GM19467 (cell line): Measurements from ENCODE around the gene PEPD.

Experiments used
- ATAC-seq: cut with Tn5 transposase; IDR thresholded peaks from one replicate; pipeline ENCODE4 v1.9.1; 2021; ENCODE audit warnings: mild to moderate bottlenecking, moderate library complexity; ENCODE audit not compliant: unreplicated experiment

Gene PEPD

GRCh38 chr19:33547676-33548075, 26.1 kb upstream of the PEPD start:
- ATAC-seq: no peak

DNA sequence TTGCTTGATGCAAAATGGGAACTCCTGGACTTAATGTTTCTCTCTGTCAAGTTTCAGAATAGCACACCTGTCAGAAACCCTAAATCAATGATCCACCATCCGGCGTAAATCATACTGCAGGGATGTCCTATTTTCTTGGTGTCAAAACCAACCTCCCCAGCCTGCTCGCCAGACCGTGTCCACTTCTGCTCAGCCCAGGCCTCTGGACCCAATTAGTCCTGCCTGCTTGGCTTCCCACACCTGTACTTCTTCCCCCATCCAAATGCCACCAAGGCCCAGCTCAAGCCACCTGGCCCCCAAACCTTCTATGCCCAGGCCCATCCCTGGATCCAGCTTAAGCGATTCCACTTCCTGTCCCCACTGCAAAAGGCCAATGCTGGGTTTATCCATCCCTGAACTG, 25.1 kb upstream of the PEPD start:
- no peak for ATAC-seq

DNA sequence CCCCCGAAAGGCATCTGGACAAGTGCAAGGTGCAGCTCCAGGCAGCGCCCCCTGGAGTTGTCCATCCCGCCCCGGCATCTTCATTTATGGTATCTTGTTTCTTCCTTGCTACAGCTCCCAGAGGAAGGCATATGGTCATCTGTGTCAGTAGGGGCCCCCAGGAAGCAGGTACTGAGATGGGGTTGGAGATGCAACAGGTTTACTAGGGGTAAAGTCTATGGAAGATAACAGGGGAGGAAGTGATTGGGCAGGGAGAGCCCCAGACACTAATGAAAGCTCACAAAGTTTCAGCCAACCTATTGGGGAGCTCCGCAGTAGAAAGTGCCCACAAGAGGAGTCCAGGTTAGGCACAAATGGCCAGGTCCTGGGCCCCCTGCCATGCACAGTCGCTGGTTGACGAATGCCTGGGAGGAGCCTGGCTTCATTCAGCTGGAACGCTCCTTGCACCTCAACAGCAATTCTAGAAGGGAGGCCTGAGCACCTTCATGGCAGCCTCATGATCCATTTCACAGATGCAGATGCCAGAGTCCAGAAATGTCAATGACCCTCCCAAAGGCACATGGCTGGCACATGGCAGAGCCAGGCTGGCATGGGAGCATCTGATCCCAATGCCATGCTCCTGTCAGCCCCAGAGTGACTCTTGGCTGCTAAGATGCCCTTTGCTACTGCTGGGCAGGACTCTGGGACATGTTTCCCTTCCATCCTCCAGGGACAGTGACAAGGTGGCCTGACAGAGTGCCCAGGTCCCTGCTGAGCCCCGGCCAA, 23.8 kb upstream of the PEPD start:
- ATAC-seq: no peak

DNA sequence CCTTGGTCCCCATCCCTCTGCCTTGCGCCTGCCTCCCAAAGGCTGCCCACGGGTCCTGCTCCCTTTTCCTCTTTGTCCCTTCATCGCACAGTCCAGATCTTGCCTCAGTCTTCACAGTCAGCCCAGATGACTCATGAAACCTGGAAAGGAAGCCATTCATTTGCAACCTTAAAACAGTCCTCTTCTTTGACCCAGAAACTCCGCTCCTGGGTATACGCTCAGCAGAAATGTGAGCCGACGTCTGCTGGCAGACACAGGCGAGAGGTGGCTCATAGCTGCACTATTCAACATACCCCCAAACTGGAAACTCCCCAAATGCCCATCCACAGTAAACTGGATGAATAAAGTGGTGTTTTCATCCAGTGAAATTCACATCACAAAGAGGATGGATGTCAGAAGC, 13.6 kb upstream of the PEPD start:
- no peak for ATAC-seq

- ATAC-seq: no peak
Observed at GRCh38 chr19:33532859-33533460, 11.4 kb upstream of the PEPD start.

GRCh38 chr19:33530842-33531241, 9.3 kb upstream of the PEPD start:
- ATAC-seq: no peak

- no peak for ATAC-seq
Observed at GRCh38 chr19:33530296-33530695, 8.7 kb upstream of the PEPD start.

DNA sequence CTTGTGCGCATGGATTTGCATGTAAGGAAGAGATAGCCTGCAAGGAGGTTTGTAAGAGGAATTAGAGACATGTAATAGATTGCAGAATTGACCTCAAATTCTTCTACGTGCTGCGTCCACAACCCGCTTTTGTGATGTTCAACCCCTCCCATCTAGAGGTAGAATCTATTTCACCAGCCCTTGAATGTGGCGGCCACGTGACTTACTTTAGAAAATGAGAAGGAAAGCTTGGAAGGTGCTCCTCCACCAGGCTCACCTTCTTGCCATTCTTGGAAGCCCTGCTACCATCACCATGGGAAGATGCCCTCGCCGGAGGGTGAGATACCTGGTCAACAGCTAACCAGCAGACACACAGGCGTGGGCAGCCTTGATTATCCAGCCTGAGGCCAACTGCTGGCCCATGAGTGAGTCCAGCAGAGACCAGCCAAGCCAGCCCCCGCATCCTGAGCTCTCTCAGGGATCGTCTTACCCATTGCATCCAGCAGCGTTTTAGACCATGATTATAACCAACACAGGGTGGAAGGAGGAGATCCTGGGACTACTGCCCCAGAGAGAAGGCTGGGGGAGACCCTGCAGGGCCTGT, 7.6 kb upstream of the PEPD start:
- ATAC-seq: no peak

DNA sequence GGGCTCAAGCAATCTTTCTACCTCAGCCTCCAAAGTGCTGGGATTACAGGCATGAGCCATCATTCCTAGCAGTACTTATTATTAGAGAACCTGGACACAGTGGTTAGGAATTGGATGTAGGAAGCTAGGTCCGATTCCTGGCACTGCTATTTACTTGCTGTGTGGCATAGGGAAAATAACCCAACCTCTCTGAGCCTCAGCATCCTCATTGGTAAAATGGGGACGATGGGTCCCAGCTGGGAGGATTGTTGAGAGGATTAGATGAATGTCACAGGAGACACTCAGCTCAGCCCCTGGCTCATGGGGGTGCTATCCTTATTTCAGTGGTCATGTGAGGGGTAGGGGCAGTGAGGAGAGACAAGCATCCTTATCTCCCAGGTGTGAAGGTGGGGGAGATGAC, 6.8 kb upstream of the PEPD start:
- no peak for ATAC-seq

DNA sequence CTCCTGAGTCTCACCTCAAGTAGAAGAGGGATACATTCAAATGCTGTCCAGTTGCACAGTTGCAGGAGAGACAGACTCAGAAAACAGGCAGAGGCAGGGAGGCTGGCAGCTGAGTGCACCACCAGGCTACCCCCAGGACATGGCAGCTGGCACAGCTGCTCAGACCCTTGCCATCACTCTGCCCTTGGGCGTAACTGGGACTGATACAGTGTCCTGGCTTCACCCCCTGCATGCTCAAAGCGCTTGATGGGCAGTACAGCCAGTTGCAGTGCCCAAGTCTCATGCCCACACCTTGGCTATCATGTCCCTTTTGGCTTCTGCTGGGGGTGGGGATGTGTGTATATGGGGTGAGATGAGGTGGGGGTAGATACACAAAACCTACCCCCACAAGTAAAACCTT, 5.5 kb upstream of the PEPD start:
- no peak for ATAC-seq

DNA sequence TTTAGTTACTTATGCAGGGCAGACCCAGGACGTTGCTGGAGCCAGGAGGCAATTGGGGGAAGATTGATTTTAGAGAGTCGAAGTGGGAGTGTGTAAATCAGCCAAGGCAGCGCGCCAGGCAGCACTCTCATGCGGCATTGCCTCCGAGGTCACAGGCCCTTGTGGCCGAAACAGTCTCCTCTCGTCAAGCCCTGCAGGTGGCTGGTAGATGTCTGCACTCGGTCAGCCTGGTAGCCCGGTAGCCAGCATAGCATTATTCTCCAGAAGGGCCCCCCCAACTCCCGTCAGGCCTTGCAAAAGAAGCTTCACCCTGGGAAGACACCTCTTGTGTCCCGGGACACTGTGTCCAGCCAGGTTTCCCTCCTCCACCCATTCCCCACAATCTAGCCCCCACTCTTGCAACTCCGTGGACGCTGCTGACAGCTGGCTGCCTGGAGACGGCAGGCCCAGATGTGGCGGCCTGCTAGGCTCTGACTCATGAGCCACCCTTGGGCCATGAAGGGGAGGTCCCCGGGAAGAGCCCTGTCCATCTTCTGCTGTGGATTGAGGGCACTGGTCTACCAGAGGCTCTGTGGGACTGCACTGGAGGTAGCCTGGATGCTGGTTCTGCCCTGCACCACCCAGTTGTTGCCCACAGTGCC, 2.6 kb upstream of the PEPD start:
- no peak for ATAC-seq

- ATAC-seq: no peak
Observed at GRCh38 chr19:33523167-33523566, 1.6 kb upstream of the PEPD start.

- ATAC-seq: no peak
Observed at GRCh38 chr19:33522371-33522662, 726 bp upstream of the PEPD start.

DNA sequence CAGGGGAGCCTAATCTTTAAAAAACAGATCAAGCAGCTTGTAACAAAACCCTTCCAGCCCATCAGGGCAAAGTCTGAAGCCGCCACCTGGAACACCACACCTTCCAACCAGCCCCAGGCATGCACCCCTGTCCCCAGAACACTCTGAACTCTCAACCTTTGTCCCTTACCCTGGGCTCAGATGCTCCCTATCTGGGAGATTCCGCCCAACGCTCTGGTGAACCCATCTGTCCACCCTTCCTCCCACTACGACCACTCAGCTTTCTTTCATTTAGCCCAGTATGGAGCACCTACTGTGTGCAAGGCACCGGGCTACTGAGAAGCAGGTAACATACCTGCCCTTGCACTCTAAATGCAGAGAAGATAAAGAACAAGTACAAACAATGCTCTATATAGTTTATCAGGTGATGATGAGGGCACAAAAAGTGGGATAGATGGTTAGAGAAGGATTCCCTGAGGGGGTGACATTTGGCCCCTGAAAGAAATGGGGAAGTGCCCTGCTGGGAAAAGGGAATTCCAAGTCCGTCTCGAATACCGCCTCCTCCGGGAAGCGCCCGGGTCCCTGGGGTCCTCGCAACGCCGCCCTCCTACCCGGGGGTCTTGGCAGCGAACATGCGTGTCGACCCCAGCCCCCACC, 629 bp downstream of the PEPD start:
- no peak for ATAC-seq

- ATAC-seq: no peak
Observed at GRCh38 chr19:33520048-33520643, 1.4 kb downstream of the PEPD start.

DNA sequence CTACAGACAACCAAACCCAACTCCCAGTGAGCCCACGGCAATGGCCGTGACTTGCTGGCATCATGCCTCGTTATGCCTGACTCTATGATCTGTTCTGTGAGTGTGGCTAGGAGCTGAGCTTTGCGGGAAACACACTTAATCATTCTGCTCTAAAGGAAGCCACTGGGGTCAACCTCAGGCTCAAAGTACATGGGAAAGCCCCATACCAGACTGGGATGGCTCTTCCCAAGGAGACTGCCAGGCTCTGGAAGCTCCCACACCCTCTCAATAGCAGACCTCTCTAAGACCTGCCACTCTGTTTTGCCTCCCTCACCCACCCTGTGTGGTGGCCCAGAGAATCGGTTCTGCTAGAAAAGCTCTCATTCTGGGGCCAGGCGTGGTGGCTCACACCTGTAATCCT, 2.2 kb downstream of the PEPD start:
- no peak for ATAC-seq

DNA sequence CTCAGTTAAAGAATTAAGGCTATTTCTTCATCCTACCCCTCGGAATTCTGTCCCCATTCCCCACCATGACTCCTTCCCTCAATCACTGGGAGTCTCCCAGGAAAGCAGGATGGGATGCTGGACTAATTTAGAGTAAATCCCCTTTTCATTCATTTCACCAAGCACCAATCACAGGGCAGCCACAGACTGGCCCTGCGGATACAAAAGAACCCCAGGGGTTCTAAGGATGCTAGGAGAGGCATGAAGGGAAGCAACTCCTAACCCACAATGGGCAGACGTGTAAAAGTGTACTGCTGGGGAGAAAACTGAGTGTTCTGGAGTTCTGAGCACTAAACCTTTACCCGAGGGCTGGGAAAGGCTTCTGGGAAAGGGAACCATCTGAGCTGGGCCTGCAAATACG, 3.0 kb downstream of the PEPD start:
- ATAC-seq: no peak

GRCh38 chr19:33517922-33518321, 3.7 kb downstream of the PEPD start:
- no peak for ATAC-seq

GRCh38 chr19:33515921-33516320, 5.7 kb downstream of the PEPD start:
- ATAC-seq: no peak

GRCh38 chr19:33514885-33515551, 6.6 kb downstream of the PEPD start:
- ATAC-seq: no peak

DNA sequence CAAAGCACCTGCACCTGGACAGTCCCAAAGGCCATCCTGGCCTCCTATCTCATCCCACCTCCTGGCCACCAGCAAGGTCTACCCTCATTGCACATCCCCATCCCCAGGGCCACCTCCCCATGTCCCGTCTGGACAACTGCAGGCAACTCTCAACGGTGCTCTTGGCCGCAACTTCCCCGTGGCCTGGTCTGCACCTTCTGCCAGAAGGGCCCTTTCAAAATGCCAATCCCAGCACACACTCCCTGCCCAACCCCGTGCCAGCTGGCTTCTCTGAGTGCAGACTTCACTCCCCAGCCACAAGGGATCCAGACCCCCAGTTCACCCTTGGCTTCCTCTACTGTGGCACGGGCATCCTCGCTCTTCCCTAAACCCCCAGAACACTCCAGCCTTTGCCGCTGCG, 8.2 kb downstream of the PEPD start:
- no peak for ATAC-seq
